Gastrocnemius medialis (tissue), 4 donors: ENCODE measurements around the gene SLC11A1.

Experiments used
- POLR2A ChIP-seq, 2 donors: fragments of 450-650 bp; IDR thresholded peaks; one replicate each; pipeline ENCODE4 v1.6.1; 2017; ENCODE audit warnings: antibody characterized with exemption in 2 of 2, mild to moderate bottlenecking in 2 of 2, moderate library complexity in 2 of 2
- TF ChIP-seq, protein P1 (sequence below), 5 experiments: fragments of 450-650 bp in 3 of 5; fragments of 200-600 bp in 2 of 5; sonication (generic) in 2 of 5; IDR thresholded peaks in 4 of 5; conservative IDR thresholded peaks in 1 of 5; 1 replicate in 4 of 5; 2 replicates in 1 of 5; pipeline ENCODE4 v1.5.1; 2016 to 2019; ENCODE audit warnings: antibody characterized with exemption in 5 of 5, mild to moderate bottlenecking in 3 of 5, moderate library complexity in 3 of 5

- TF ChIP-seq, protein P1, sequence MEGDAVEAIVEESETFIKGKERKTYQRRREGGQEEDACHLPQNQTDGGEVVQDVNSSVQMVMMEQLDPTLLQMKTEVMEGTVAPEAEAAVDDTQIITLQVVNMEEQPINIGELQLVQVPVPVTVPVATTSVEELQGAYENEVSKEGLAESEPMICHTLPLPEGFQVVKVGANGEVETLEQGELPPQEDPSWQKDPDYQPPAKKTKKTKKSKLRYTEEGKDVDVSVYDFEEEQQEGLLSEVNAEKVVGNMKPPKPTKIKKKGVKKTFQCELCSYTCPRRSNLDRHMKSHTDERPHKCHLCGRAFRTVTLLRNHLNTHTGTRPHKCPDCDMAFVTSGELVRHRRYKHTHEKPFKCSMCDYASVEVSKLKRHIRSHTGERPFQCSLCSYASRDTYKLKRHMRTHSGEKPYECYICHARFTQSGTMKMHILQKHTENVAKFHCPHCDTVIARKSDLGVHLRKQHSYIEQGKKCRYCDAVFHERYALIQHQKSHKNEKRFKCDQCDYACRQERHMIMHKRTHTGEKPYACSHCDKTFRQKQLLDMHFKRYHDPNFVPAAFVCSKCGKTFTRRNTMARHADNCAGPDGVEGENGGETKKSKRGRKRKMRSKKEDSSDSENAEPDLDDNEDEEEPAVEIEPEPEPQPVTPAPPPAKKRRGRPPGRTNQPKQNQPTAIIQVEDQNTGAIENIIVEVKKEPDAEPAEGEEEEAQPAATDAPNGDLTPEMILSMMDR (IDR thresholded peaks at IDR 0.05 in 4 of 5, conservative IDR thresholded peaks at IDR 0.05 in 1 of 5) = no peak
- no peak for TF ChIP-seq POLR2A (IDR thresholded peaks at IDR 0.05)
These were observed 62.8 kb downstream of the SLC11A1 start for GRCh38 chr2:218444692-218445357.
